Retinal pigment epithelial cell (primary cell): ENCODE results near the gene PECR.

Experiments used
- DNase-seq: peaks from one replicate; pipeline ENCODE4 v3.0.0-alpha.2; 2010; ENCODE audit warnings: low read depth
- H3K4me3 ChIP-seq: 2 replicates; pipeline ENCODE4 v1.5.1; 2011; ENCODE audit warnings: mild to moderate bottlenecking, low read length, control low read depth, moderate library complexity
- CTCF ChIP-seq: conservative IDR thresholded peaks from 2 replicates; pipeline ENCODE4 v1.5.1; 2011; ENCODE audit warnings: low read depth, low read length, control low read depth, inconsistent platforms

PECR gene

GRCh38 chr2:216111122-216111521 lies 29.5 kb upstream of the PECR start:
- TF ChIP-seq CTCF: no peak
- no peak overlapping the region for H3K4me3 ChIP-seq
- no peak for DNase-seq

DNA sequence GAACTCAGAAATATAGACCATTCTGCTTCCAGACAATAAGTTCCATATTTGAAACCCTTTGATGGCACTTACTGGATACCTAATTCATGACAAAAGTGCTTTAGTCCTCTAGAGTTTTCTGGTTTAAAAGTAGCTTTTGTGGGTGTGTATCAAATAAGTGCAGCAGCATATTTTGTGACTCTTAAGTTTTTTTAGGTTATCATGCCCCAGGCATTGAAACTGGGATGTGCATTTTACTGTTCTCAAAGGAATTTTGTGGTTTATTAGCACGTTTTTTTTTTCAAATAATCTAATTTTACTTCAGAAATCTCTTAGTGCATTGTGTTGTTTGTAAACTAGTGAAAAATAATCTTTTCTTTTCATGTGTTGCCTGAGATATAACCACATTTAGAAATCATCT lies 29.0 kb upstream of the PECR start:
- no peak for TF ChIP-seq CTCF
- DNase-seq: no peak
- H3K4me3 ChIP-seq: peak overlapping the region; percentile 72

DNA sequence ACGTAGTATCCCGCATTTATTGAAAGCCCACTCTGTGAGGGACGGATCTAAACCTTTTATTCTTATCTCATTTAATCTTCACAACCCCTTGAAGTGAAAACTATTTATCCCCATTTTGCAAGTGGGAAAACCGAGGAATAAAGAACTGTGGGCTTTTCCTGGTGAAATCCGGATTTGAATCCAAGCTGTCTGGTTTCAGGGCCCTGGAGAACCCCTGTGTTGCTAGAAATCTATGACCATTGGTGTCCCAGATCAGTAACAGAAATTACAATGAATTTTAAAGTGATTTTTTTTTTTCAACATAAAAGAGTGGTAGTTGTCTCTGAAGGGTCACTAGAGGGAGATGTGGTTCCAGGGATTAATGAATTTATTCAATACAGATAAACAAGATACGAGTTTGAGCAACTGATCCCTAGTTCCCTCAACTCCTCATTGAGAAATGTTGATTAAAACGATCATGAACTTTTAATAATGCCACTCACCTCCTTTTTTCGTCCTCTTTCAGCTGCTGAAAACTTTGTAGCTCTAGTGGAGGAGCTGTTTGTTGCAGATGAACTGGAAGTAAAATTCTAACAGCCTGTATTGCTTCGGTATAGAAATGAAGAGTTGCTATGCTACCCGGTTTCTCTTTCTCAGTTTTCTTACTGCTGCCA lies 28.5 kb upstream of the PECR start:
- peak; percentile 46 for TF ChIP-seq CTCF
- H3K4me3 ChIP-seq: peak overlapping the region; percentile 72
- no peak for DNase-seq

DNA sequence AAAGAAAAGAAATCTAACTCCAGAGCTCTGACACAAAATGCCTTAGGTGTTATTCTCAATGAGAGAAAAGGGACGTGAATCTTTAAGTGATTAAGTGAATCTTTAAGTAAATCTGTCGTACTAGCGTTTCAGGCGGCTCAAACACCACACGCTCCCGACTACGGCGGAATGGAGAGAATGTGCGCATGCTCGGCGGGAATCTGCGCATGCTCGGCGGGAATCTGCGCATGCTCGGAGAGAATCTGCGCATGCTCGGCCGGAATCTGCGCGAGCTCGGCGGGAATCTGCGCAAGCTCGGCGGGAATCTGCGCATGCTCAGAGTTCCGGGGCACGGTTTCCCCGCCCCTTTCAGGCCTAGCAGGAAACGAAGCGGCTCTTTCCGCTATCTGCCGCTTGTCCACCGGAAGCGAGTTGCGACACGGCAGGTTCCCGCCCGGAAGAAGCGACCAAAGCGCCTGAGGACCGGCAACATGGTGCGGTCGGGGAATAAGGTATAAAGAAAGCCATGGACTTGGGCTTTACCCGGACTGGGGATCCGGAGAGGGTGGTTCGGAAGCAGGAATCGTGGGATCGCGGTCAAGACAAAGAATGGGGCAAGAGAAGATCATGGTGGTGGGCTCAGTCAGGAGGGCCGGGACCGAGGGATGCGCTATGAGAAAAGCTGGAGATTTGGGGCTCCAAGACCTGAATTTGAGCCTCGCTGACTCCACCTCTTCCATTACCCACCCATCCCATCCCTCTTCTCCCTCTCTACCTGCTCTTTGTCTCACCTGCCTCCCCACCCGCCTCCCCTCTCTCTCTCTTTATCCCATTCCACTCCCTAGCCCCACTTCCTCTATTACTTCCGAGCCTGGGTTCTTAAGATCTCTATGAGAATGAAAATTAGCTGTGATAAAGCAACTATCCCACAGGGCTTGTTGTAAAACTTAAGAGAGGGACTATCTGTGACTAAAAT lies 27.6 kb upstream of the PECR start, which contains the start of gene XRCC5:
TSS of gene XRCC5 (plus strand) at position 382 of the 955 bp plus-strand sequence. CDS start at position 471, 89 bp downstream.
- TF ChIP-seq CTCF: no peak
- peak within 1 kb of the TSS; percentile 72 for H3K4me3 ChIP-seq
- DNase-seq: peak; percentile 80

- no peak for DNase-seq
- no peak for TF ChIP-seq CTCF
- peak overlapping the region; percentile 72 for H3K4me3 ChIP-seq
These were observed 26.8 kb upstream of the PECR start for GRCh38 chr2:216108310-216108966.

- no peak overlapping the region for H3K4me3 ChIP-seq
- TF ChIP-seq CTCF: no peak
- DNase-seq: no peak
These were observed 26.2 kb upstream of the PECR start for GRCh38 chr2:216107760-216108159.
